Activated T-cell treated with anti-CD3 and anti-CD28 coated beads, Interleukin-2, amount 50 U/mL, for 4 hours (primary cell): ENCODE data around the gene GIN1. TPM values are rescaled to one million over a fixed set of nuclear protein-coding genes. Genes with fewer than 3 reads are reported as not detected.

Source experiments
- ATAC-seq, 2 donors: fragments of 200-7000 bp; cut with Tn5 transposase; one replicate each; pipeline ENCODE4 v1.10.0; 2021
- DNase-seq: peaks from one replicate; pipeline ENCODE4 v3.0.0-alpha.2; 2020
- H3K27me3 Mint-ChIP-seq: one replicate; pipeline ENCODE4 v1.8.0; 2021; ENCODE audit warnings: low read depth, mixed read lengths
- H3K36me3 Mint-ChIP-seq: one replicate; pipeline ENCODE4 v1.8.0; 2022; ENCODE audit warnings: mixed read lengths; ENCODE audit not compliant: insufficient read depth
- H3K4me1 Mint-ChIP-seq: one replicate; pipeline ENCODE4 v1.8.0; 2021; ENCODE audit warnings: low read depth, mixed read lengths
- H3K4me3 Mint-ChIP-seq: one replicate; pipeline ENCODE4 v1.8.0; 2021; ENCODE audit warnings: mild to moderate bottlenecking, moderate library complexity, mixed read lengths
- H3K9me3 Mint-ChIP-seq: one replicate; pipeline ENCODE4 v1.8.0; 2021; ENCODE audit warnings: mixed read lengths
- total RNA-seq, 3 donors: library from RNA; stranded (reverse); gene quantifications; one replicate each; pipeline ENCODE4 v1.2.1, GENCODE V29; 2021

GIN1 gene
- total RNA-seq, 3 donors from 2014 or later = 5.8 to 7.8 (median 6.1) TPM

GRCh38 chr5:103036601-103037000 is 83.3 kb downstream of the GIN1 start:
- H3K4me1 Mint-ChIP-seq = no peaks in the 10 kb centered on the region
- no peaks in the 10 kb centered on the region for H3K36me3 Mint-ChIP-seq
- DNase-seq (no peak), ATAC-seq (no peak)
- no peak overlapping the region for H3K4me3 Mint-ChIP-seq
- H3K9me3 Mint-ChIP-seq = no peaks in the 10 kb centered on the region
- H3K27me3 Mint-ChIP-seq = peaks cover 2% of the 10 kb centered on the region

Other genes with a start within 250 kb of the GIN1 start
- 10 to 100 TPM; 40.2 to 56.9 (median 53.9) TPM for gene PPIP5K2, start 163 bp upstream of the GIN1 start, total RNA-seq
- gene MACIR, start 138.6 kb upstream of the GIN1 start, total RNA-seq = 10 to 100 TPM in 1 of 3 donors, 1 to 10 TPM in 2; 8.2 to 10.4 (median 9.3) TPM